IMR-90 (cell line): Measurements from ENCODE around the gene TFE3.

Experiments
- FOS ChIP-seq: fragments of 150-350 bp; IDR thresholded peaks from 2 replicates; pipeline ENCODE4 v1.6.1; 2016; ENCODE audit warnings: low read depth, low read length
- MXI1 ChIP-seq: IDR thresholded peaks from 2 replicates; pipeline ENCODE4 v1.6.1; 2012; ENCODE audit warnings: low read depth, mild to moderate bottlenecking, low read length, moderate library complexity, borderline replicate concordance
- POLR2A ChIP-seq: IDR thresholded peaks from 2 replicates; pipeline ENCODE4 v1.6.1; 2012; ENCODE audit warnings: mild to moderate bottlenecking, low read depth, low read length
- RAD21 ChIP-seq: IDR thresholded peaks from 2 replicates; pipeline ENCODE4 v1.6.1; 2012; ENCODE audit warnings: low read length, improper control_type of control experiment
- SMC3 ChIP-seq: fragments of 150-350 bp; IDR thresholded peaks from 2 replicates; pipeline ENCODE4 v1.6.1; 2016; ENCODE audit warnings: low read depth, mild to moderate bottlenecking, antibody characterized with exemption, low read length, moderate library complexity
- TF ChIP-seq, protein P1 (sequence below): conservative IDR thresholded peaks from 2 replicates; pipeline ENCODE4 v1.5.1; 2012; ENCODE audit warnings: mild to moderate bottlenecking, low read depth, low read length, improper control_type of control experiment

DNA sequence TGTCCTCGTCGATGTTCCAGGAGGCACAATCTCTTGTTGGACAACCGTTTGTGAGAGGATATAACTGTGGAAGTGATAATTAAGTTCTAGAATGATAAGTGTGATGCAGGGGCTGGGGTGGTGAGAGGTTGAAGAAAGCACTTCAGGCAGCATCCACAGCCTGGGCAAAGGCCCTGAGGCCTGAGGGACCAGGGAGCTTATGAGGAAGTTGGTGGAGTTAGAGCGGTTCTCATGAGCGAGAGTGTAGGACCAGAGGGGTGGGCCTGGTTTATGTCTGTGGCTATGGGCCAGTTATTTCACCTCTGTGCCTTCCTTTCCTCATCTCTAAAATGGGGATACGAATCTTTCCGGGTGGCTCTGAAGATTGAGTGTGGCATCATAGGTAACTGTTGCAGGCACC is 18.3 kb upstream of the TFE3 start:
- TF ChIP-seq, protein P1, sequence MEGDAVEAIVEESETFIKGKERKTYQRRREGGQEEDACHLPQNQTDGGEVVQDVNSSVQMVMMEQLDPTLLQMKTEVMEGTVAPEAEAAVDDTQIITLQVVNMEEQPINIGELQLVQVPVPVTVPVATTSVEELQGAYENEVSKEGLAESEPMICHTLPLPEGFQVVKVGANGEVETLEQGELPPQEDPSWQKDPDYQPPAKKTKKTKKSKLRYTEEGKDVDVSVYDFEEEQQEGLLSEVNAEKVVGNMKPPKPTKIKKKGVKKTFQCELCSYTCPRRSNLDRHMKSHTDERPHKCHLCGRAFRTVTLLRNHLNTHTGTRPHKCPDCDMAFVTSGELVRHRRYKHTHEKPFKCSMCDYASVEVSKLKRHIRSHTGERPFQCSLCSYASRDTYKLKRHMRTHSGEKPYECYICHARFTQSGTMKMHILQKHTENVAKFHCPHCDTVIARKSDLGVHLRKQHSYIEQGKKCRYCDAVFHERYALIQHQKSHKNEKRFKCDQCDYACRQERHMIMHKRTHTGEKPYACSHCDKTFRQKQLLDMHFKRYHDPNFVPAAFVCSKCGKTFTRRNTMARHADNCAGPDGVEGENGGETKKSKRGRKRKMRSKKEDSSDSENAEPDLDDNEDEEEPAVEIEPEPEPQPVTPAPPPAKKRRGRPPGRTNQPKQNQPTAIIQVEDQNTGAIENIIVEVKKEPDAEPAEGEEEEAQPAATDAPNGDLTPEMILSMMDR = no peak
- TF ChIP-seq RAD21 (no peak), POLR2A (no peak), SMC3 (no peak), MXI1 (no peak), FOS (no peak)
